ENCODE measurements around the gene KCNN3.

The KCNN3 gene

DNA sequence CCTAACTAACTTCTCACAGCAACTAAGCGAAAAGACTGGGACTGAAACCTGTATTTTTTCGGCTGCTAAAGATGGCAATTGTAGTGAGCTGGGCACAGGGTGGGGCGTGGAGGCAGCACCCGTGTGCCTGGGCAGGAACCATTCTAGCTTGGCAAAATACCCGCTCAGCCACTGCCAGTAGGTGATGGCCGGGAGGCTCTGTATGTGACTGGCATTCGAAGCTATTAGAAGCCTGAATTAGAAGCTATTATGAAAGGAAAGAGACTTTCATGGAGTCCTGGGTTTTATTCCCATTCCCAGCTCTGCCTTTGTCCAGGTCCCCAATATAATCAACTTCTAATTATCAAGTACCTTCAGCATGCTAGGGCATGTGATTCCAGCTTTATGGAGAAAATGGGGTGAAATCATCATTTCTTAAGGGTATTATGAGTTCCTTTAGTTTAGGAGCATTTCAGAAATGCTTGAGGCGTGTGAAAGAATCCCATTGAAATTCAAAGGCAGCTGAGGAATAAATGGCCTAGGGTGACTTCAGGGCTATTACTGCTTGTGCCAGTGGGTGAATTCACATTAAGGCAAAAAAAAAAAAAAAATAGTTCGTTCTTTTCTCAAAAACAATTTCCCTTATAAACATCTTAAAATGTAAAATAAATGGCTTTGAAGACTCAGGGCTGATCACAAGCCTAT is 125.6 kb downstream of the KCNN3 start:
- Histone ChIP-seq H3K4me1 (ENCODE audit: control insufficient read depth, insufficient read depth, low read length) (peaks cover 4% of the 10 kb centered on the region), H3K27me3 (ENCODE audit: control insufficient read depth, insufficient read depth, low read length) (no peaks in the 10 kb centered on the region), H3K4me3 (ENCODE audit: low read depth, low read length) (no peak overlapping the region), H3K9me3 (ENCODE audit: control insufficient read depth, insufficient read depth, low read length) (peaks cover 4% of the 10 kb centered on the region), H3K36me3 (ENCODE audit: control insufficient read depth, insufficient read depth, low read length) (no peaks in the 10 kb centered on the region), H3K9ac (ENCODE audit: low read depth, low read length) (no peak overlapping the region)

DNA sequence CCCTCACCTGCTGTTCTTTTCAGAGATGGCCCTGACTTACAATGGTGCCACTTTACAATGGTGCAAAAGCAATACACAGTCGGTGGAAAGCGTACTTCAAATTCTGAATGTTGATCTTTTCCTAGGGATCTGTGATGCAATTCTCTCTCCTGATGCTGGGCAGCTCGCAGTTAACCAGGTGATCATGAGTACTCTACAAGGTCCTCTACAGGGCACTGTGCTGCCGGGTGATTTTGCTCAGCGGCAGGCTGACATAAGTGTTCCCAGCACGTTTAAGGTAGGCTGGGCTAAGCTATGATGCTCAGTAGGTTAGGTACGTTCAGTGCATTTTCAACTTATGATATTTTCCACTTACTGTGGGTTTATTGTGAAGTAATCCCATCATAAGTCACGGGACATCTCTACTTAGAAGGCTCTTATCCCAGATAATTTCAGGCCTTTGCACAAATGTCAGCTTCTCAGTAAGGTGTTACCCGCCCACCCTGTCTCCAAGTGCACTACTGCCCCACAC is 126.5 kb downstream of the KCNN3 start:
- no peaks in the 10 kb centered on the region for H3K36me3 ChIP-seq (ENCODE audit: control insufficient read depth, insufficient read depth, low read length)
- no peak overlapping the region for H3K4me3 ChIP-seq (ENCODE audit: low read depth, low read length)
- H3K27me3 ChIP-seq (ENCODE audit: control insufficient read depth, insufficient read depth, low read length): no peaks in the 10 kb centered on the region
- H3K9me3 ChIP-seq (ENCODE audit: control insufficient read depth, insufficient read depth, low read length): peaks cover 4% of the 10 kb centered on the region
- no peak overlapping the region for H3K9ac ChIP-seq (ENCODE audit: low read depth, low read length)
- H3K4me1 ChIP-seq (ENCODE audit: control insufficient read depth, insufficient read depth, low read length): peaks cover 4% of the 10 kb centered on the region

DNA sequence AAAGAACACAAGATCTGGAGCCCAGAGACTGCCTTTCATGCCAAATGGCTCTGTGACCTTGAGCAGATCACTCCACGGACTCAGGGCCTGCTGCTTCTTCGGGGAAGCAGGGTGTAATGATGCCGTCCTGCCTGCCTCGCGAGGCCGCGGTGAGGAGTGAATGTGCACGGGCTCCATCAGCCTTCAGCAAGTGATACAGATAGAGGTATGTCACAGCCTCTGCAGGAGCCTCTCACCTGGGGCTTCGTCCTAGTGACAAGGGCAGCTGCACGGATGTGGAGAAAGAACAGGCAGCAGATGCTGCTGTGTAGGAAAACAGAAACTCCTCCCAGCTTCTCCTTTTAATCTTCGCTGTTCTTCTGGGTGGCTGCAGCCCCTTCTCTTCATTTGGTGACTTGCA is 127.5 kb downstream of the KCNN3 start:
- no peak overlapping the region for H3K9ac ChIP-seq (ENCODE audit: low read depth, low read length)
- no peak overlapping the region for H3K4me3 ChIP-seq (ENCODE audit: low read depth, low read length)
- no peaks in the 10 kb centered on the region for H3K27me3 ChIP-seq (ENCODE audit: control insufficient read depth, insufficient read depth, low read length)
- no peaks in the 10 kb centered on the region for H3K36me3 ChIP-seq (ENCODE audit: control insufficient read depth, insufficient read depth, low read length)
- H3K4me1 ChIP-seq (ENCODE audit: control insufficient read depth, insufficient read depth, low read length): peaks cover 2% of the 10 kb centered on the region
- peaks cover 4% of the 10 kb centered on the region for H3K9me3 ChIP-seq (ENCODE audit: control insufficient read depth, insufficient read depth, low read length)

DNA sequence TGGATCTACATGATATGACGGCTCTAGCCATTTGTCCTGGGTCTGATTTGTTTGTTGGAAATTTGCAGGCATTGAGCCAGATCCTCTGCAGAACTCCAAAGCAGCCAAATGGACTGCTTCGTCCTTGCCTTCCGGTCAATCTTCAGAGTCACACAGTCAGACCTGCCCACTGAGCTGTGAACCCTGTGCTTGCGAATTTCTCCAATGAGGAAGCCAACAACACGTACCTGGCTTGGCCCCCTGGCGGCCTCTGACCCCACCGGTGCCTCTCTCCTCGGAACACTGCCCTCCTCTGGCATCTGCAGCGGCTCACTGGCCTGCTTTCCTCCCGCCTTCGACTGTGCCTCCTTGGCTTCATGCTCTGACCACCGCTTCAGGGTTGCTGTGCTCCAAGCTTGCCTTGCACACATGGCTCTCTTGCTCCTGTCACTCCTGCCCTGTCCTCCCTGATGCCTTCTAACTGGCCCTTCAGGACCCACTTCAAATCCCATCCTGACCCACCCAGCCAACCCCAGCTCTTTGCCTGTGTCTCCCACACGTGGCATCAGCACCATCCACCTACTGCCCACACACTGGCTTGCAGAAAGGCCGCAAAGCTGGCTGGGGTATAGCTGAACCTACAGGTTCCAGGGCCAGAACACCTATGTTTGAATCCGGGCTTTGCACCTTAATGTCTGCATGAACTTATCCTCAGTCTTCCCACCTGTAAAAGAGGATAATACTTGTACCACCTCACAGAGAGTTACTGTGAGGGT is 128.2 kb downstream of the KCNN3 start:
- Histone ChIP-seq H3K27me3 (ENCODE audit: control insufficient read depth, insufficient read depth, low read length) (no peaks in the 10 kb centered on the region), H3K4me1 (ENCODE audit: control insufficient read depth, insufficient read depth, low read length) (peaks cover 2% of the 10 kb centered on the region), H3K9me3 (ENCODE audit: control insufficient read depth, insufficient read depth, low read length) (peaks cover 4% of the 10 kb centered on the region), H3K9ac (ENCODE audit: low read depth, low read length) (no peak overlapping the region), H3K4me3 (ENCODE audit: low read depth, low read length) (no peak overlapping the region), H3K36me3 (ENCODE audit: control insufficient read depth, insufficient read depth, low read length) (no peaks in the 10 kb centered on the region)

DNA sequence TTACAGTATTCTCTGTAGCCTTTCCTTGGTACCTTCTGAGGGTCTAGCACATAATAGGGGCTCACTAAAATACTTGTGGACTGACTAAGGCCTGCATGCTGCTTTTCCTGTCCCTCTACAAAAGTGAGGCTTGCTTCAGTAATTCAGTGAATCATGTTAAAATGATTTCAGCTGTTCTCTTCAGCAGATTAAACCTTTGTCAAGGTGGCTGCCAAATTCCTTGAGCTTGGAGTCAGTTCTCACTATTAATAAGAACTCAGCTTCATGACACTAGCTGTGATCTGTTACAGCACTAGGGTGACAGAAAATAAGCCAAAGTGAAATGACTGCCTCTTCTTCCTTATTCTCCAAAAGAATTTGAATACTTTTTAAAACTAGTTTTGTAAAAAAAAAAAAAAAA is 128.8 kb downstream of the KCNN3 start:
- Histone ChIP-seq H3K9ac (ENCODE audit: low read depth, low read length) (no peak overlapping the region), H3K27me3 (ENCODE audit: control insufficient read depth, insufficient read depth, low read length) (no peaks in the 10 kb centered on the region), H3K9me3 (ENCODE audit: control insufficient read depth, insufficient read depth, low read length) (peaks cover 4% of the 10 kb centered on the region), H3K4me1 (ENCODE audit: control insufficient read depth, insufficient read depth, low read length) (no peaks in the 10 kb centered on the region), H3K36me3 (ENCODE audit: control insufficient read depth, insufficient read depth, low read length) (no peaks in the 10 kb centered on the region), H3K4me3 (ENCODE audit: low read depth, low read length) (no peak overlapping the region)

DNA sequence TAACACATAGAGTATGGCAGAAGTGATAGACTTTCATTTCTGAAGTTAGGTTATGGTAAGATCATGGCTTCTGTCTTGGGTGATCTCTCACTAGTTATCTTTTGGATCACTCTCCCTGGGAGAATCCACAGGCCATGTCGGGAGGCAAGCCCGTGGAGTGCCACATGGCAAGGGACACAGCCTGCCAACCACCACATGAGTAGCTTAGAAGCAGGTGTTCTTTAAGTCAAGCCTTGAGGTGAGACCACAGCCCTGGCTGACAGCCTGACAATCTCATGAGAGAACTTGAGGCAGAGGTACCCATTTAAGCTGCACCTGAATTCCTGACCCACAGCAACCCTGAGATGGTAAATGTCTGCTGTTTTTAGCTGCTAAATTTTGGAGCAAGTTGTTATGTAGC is 130.4 kb downstream of the KCNN3 start:
- Histone ChIP-seq H3K4me3 (ENCODE audit: low read depth, low read length) (no peak overlapping the region), H3K9ac (ENCODE audit: low read depth, low read length) (no peak overlapping the region), H3K27me3 (ENCODE audit: control insufficient read depth, insufficient read depth, low read length) (no peaks in the 10 kb centered on the region), H3K9me3 (ENCODE audit: control insufficient read depth, insufficient read depth, low read length) (peaks cover 4% of the 10 kb centered on the region), H3K36me3 (ENCODE audit: control insufficient read depth, insufficient read depth, low read length) (no peaks in the 10 kb centered on the region), H3K4me1 (ENCODE audit: control insufficient read depth, insufficient read depth, low read length) (no peaks in the 10 kb centered on the region)

DNA sequence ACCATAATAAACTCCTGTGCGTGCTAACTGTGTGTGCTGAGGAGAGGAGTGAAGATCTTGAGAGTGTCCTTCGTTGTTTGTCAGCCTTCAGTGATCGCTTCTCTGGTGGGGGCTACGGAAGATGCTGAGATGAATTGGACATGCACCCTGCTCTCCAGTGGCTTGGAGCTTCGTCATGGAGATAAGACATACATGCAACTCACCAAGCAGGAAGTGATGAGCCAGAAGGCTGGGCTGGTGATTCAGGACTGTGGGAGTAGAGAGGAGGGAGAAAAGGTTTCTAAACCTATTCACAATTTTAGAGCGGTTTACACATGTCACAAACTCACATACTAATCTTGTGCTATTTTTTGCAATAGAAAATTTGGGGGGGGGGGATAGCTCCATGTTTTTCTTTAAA is 133.2 kb downstream of the KCNN3 start:
- no peaks in the 10 kb centered on the region for H3K27me3 ChIP-seq (ENCODE audit: control insufficient read depth, insufficient read depth, low read length)
- H3K9ac ChIP-seq (ENCODE audit: low read depth, low read length): no peak overlapping the region
- H3K36me3 ChIP-seq (ENCODE audit: control insufficient read depth, insufficient read depth, low read length): no peaks in the 10 kb centered on the region
- H3K9me3 ChIP-seq (ENCODE audit: control insufficient read depth, insufficient read depth, low read length): peaks cover 4% of the 10 kb centered on the region
- no peaks in the 10 kb centered on the region for H3K4me1 ChIP-seq (ENCODE audit: control insufficient read depth, insufficient read depth, low read length)
- no peak overlapping the region for H3K4me3 ChIP-seq (ENCODE audit: low read depth, low read length)

DNA sequence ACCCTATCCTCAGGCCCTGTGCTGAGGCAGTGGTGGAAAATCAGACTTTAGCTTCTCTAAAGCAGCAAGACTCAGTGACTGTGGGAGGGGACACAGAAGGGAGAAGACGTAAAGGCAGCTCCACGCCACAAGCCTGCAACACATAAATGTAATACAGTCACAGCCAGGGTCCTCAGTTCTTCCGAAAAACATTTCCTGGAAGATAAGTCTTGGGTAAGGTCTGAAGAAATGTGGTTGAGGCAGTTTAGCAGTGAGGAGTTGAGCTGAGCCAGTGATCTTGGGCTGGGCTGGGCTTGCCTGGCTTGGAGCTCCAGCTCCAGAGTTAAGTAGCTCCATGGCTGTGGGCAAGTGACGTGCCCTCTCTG is 134.3 kb downstream of the KCNN3 start:
- H3K9me3 ChIP-seq (ENCODE audit: control insufficient read depth, insufficient read depth, low read length): peaks cover 4% of the 10 kb centered on the region
- H3K4me3 ChIP-seq (ENCODE audit: low read depth, low read length): no peak overlapping the region
- H3K27me3 ChIP-seq (ENCODE audit: control insufficient read depth, insufficient read depth, low read length): no peaks in the 10 kb centered on the region
- no peaks in the 10 kb centered on the region for H3K36me3 ChIP-seq (ENCODE audit: control insufficient read depth, insufficient read depth, low read length)
- no peak overlapping the region for H3K9ac ChIP-seq (ENCODE audit: low read depth, low read length)
- peaks cover 2% of the 10 kb centered on the region for H3K4me1 ChIP-seq (ENCODE audit: control insufficient read depth, insufficient read depth, low read length)

DNA sequence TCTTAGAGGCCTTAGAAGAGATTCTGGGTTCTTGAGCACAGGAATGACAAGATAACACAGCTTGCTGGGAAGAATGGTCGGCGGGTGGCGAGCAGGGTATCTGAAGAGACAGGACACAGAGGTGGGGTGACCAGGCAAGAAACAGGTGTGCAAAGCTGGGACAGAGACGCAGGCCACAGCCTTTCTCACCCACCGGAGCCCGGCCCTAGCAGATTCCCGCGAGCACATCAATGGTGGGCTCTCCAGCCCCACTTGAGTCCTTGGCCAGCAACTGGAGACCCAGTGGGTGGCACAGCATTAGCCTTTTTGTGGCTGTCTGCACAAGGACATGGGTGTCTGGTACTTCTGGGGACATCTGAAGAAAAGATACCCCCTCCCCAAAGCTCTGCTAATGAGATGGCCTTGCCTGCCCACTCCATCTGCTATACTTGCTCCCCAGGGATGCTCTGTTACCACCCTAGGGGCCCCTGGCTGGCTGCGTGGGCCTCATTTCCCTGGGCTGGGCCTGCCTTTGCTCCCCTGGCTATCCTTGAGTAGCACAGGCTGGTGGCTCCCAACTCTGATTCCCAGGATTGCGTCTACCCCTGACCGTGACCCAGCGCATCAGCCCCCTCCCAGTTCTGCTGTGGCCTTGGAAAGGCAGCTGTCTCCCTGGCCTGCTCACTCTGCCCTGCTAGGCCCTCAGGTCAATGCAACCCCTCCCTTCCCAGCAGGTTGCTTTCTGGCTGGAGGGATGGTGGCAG is 134.8 kb downstream of the KCNN3 start:
- Histone ChIP-seq H3K36me3 (ENCODE audit: control insufficient read depth, insufficient read depth, low read length) (no peaks in the 10 kb centered on the region), H3K27me3 (ENCODE audit: control insufficient read depth, insufficient read depth, low read length) (no peaks in the 10 kb centered on the region), H3K4me3 (ENCODE audit: low read depth, low read length) (no peak overlapping the region), H3K9me3 (ENCODE audit: control insufficient read depth, insufficient read depth, low read length) (no peaks in the 10 kb centered on the region), H3K9ac (ENCODE audit: low read depth, low read length) (no peak overlapping the region), H3K4me1 (ENCODE audit: control insufficient read depth, insufficient read depth, low read length) (peaks cover 2% of the 10 kb centered on the region)

DNA sequence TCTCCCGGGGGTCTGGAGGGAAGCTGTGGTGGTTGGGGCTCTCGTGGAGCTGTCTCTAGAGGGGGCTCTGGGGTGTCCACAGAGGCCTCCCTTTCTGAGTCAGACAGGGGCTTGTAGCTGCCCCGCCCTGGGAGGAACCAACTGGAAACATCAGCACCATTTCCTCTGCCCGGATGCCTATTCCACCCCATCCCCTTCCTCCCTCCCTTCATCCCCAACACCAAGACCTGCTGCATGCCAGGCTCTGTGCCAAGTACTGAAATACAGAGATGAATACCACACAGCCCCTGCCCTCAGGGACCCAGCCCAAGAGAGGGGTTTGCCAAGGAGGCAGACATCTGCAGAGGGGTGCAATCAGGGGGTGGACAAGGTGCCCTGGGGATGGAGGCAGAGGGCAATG is 136.5 kb downstream of the KCNN3 start:
- Histone ChIP-seq H3K36me3 (ENCODE audit: control insufficient read depth, insufficient read depth, low read length) (no peaks in the 10 kb centered on the region), H3K9ac (ENCODE audit: low read depth, low read length) (no peak overlapping the region), H3K9me3 (ENCODE audit: control insufficient read depth, insufficient read depth, low read length) (no peaks in the 10 kb centered on the region), H3K4me1 (ENCODE audit: control insufficient read depth, insufficient read depth, low read length) (peaks cover 2% of the 10 kb centered on the region), H3K4me3 (ENCODE audit: low read depth, low read length) (no peak overlapping the region), H3K27me3 (ENCODE audit: control insufficient read depth, insufficient read depth, low read length) (no peaks in the 10 kb centered on the region)

DNA sequence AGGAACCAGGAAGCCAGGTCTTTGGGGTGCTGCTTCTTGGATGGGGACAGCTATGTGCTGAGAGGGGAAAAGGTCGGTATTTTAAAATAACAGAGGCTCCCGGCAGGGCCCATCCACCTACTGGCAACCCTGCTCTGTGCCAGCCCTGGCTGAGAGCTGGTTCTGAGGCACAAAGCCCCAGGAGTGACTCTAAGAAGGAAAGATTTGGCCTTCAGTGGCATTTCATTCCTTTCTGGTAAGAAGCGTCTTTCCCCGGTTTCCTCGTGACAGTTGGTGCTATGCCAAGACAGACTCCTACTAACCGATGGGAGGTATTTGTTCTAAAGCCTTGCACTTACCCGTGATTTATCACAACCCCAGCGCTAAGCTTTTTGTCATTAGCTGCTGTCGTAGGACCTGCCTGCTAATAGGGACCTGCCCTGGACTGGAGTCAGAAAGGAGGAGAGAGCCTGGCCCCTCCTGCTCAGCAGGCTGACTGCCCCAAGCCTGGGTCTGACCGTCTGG is 139.0 kb downstream of the KCNN3 start:
- Histone ChIP-seq H3K9me3 (ENCODE audit: control insufficient read depth, insufficient read depth, low read length) (no peaks in the 10 kb centered on the region), H3K36me3 (ENCODE audit: control insufficient read depth, insufficient read depth, low read length) (no peaks in the 10 kb centered on the region), H3K9ac (ENCODE audit: low read depth, low read length) (no peak overlapping the region), H3K27me3 (ENCODE audit: control insufficient read depth, insufficient read depth, low read length) (no peaks in the 10 kb centered on the region), H3K4me3 (ENCODE audit: low read depth, low read length) (no peak overlapping the region), H3K4me1 (ENCODE audit: control insufficient read depth, insufficient read depth, low read length) (peaks cover 2% of the 10 kb centered on the region)
